ENCODE results near the gene CMTR1. TPM values are rescaled to one million over a fixed set of nuclear protein-coding genes. Genes with fewer than 3 reads are reported as not detected.
A peak's percentile ranks its signal among the peaks of the same experiment; 100 is the strongest.
"Not testable (repeated sequence)": the region's sequence is repeated elsewhere in the genome, so short reads cannot be mapped to it uniquely, and the experiment has no call there.

CMTR1 gene
- total RNA-seq, 2 experiments from 2014 or later: 71.7 to 74.2 TPM

DNA sequence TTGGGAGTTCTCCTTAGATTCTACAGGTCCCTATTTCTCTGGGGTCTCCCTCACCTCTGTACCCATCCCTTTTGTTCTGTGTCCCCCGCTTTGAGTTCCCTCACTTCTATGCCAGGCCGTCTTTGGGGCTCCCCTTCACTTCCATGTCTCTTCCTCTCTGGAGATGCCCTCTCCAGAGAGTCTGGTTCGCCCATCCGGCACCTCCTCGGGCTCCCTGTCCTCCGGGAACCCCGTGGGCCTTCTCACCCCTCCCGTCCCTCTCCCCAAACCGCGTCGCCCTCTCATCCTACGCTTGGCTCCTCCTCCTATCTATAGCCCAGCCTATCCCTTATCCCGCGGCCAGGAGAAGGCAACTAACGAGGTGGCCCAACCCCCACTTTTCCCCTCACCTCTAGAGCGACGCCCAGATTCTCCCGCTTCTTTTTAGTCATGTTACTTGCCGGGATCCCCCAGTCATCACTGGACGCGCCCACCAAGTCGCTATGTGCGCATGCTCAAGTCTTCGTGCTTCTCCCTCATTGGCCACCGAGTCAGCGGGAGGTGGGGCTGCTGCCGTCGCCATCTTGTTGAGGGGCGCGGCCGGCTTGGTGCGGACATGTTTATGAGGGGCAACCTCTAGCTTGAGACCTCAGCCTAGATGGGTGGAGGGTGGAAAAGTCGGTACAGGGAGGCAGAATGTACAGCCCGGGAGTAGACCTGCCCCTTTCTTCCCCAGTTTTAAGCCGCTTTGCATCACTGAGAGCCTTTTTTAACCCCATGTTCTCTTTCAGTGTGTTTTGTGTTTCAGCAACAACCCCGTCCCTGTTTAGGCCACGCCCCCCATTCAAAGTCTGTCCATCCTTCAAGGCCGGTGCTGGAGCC is 66.6 kb downstream of the CMTR1 start, which contains the start of gene CCDC167:
Gene CCDC167, minus strand, starts transcription at position 461 of the 861 bp plus-strand sequence. Its CDS starts 30 bp downstream, at position 431.
- ATAC-seq: peak; percentile 87
- Mint-ChIP-seq H3K27ac (peak within 1 kb of the TSS; percentile 98), H3K36me3 (ENCODE audit: low read depth) (peaks cover 15% of the 10 kb centered on the region), H3K4me1 (ENCODE audit: low read depth) (peaks cover 77% of the 10 kb centered on the region), H3K27me3 (ENCODE audit: low read depth) (no peaks in the 10 kb centered on the region), H3K9me3 (ENCODE audit: insufficient read depth) (no peaks in the 10 kb centered on the region), H3K4me3 (peak within 1 kb of the TSS; percentile 97)
- ChIA-PET CTCF (interaction anchor here (0.7 to 7.7 kb wide), 3 partner anchors 18 to 66 kb away, joined by 3 to 64 read pairs (median 5); no protein-coding TSS in a partner anchor), POLR2A (interaction anchor here (0.6 to 8.7 kb wide), 6 partner anchors 17 to 514 kb away, joined by 3 to 129 read pairs (median 4); partner anchors contain the start of genes CMTR1 and MTCH1)
- DNase-seq: peak; percentile 99

GRCh38 chr6:37500294-37500608 is 67.2 kb downstream of the CMTR1 start:
- no peaks in the 10 kb centered on the region for H3K27me3 Mint-ChIP-seq (ENCODE audit: low read depth)
- peaks cover 13% of the 10 kb centered on the region for H3K36me3 Mint-ChIP-seq (ENCODE audit: low read depth)
- peak overlapping the region; percentile 98 for H3K27ac Mint-ChIP-seq
- peaks cover 74% of the 10 kb centered on the region for H3K4me1 Mint-ChIP-seq (ENCODE audit: low read depth)
- ChIA-PET POLR2A (interaction anchor here (0.6 to 8.7 kb wide), 5 partner anchors 16 to 514 kb away, joined by 3 to 129 read pairs (median 4); partner anchors contain the start of genes CMTR1 and MTCH1), CTCF (interaction anchor here (0.7 to 7.7 kb wide), 4 partner anchors 17 to 926 kb away, joined by 3 to 64 read pairs (median 4); no protein-coding TSS in a partner anchor)
- ATAC-seq (no peak), DNase-seq (no peak)
- H3K4me3 Mint-ChIP-seq: peak overlapping the region; percentile 97
- H3K9me3 Mint-ChIP-seq (ENCODE audit: insufficient read depth): no peaks in the 10 kb centered on the region

DNA sequence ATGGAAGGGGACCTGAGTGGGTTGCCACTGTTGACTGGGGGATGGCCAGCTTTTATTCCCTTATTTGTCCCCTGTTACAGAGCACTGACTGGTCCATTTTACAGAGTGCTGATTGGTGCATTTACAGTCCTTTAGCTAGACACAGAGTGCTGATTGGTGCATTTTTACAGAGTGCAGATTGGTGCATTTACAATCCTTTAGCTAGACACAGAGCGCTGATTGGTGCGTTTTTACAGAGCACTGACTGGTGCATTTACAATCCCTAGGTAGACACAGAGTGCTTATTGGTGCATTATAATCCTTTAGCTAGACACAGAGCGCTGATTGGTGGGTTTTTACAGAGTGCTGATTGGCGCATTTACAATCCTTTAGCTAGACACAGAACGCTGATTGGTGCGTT is 67.9 kb downstream of the CMTR1 start:
- H3K27me3 Mint-ChIP-seq (ENCODE audit: low read depth); H3K4me3 Mint-ChIP-seq; ATAC-seq; DNase-seq; H3K27ac Mint-ChIP-seq; H3K9me3 Mint-ChIP-seq (ENCODE audit: insufficient read depth): not testable (repeated sequence)
- peaks cover 13% of the 10 kb centered on the region for H3K36me3 Mint-ChIP-seq (ENCODE audit: low read depth)
- ChIA-PET POLR2A (interaction anchor here (0.7 to 8.7 kb wide), 4 partner anchors 9 to 67 kb away, joined by 3 to 129 read pairs (median 12); partner anchors contain the start of gene CMTR1), CTCF (interaction anchor here (0.7 to 7.7 kb wide), 2 partner anchors 16 to 927 kb away, joined by 4 to 64 read pairs; no protein-coding TSS in a partner anchor)
- peaks cover 69% of the 10 kb centered on the region for H3K4me1 Mint-ChIP-seq (ENCODE audit: low read depth)

GRCh38 chr6:37501632-37502491 is 68.8 kb downstream of the CMTR1 start:
- peak overlapping the region; percentile 26 for H3K4me3 Mint-ChIP-seq

GRCh38 chr6:37502703-37503291 is 69.8 kb downstream of the CMTR1 start:
- ChIA-PET POLR2A (interaction anchor here (0.9 to 8.7 kb wide), 8 partner anchors 10 to 333 kb away, joined by 3 to 129 read pairs (median 6); partner anchors contain the start of genes CMTR1 and PIM1), CTCF (interaction anchor here (0.8 to 7.7 kb wide), 8 partner anchors 10 to 485 kb away, joined by 3 to 64 read pairs (median 6); no protein-coding TSS in a partner anchor)
- peak overlapping the region; percentile 92 for H3K27ac Mint-ChIP-seq
- ATAC-seq (peak; percentile 50), DNase-seq (peak; percentile 56)
- H3K36me3 Mint-ChIP-seq (ENCODE audit: low read depth): peaks cover 11% of the 10 kb centered on the region
- H3K27me3 Mint-ChIP-seq (ENCODE audit: low read depth): no peaks in the 10 kb centered on the region
- H3K9me3 Mint-ChIP-seq (ENCODE audit: insufficient read depth): no peaks in the 10 kb centered on the region
- H3K4me3 Mint-ChIP-seq: no peak overlapping the region
- peaks cover 65% of the 10 kb centered on the region for H3K4me1 Mint-ChIP-seq (ENCODE audit: low read depth)

More at GRCh38 chr6:37501632-37502491, 68.8 kb downstream of the CMTR1 start:
- peak; percentile 18 for ATAC-seq
- peak overlapping the region; percentile 92 for H3K27ac Mint-ChIP-seq
- peak; percentile 56 for DNase-seq
- H3K4me1 Mint-ChIP-seq (ENCODE audit: low read depth): peaks cover 66% of the 10 kb centered on the region
- H3K27me3 Mint-ChIP-seq (ENCODE audit: low read depth): no peaks in the 10 kb centered on the region
- CTCF ChIA-PET: interaction anchor here (0.8 to 7.7 kb wide), 9 partner anchors 9 to 484 kb away, joined by 3 to 64 read pairs (median 5); no protein-coding TSS in a partner anchor
- peaks cover 13% of the 10 kb centered on the region for H3K36me3 Mint-ChIP-seq (ENCODE audit: low read depth)
- no peaks in the 10 kb centered on the region for H3K9me3 Mint-ChIP-seq (ENCODE audit: insufficient read depth)
- POLR2A ChIA-PET: interaction anchor here (0.7 to 8.7 kb wide), 12 partner anchors 10 to 332 kb away, joined by 3 to 129 read pairs (median 4); partner anchors contain the start of genes CMTR1, PIM1, TBC1D22B and TMEM217

- Mint-ChIP-seq H3K27me3 (ENCODE audit: low read depth) (no peaks in the 10 kb centered on the region), H3K4me1 (ENCODE audit: low read depth) (peaks cover 65% of the 10 kb centered on the region), H3K36me3 (ENCODE audit: low read depth) (peaks cover 7% of the 10 kb centered on the region), H3K4me3 (no peak overlapping the region), H3K9me3 (ENCODE audit: insufficient read depth) (no peaks in the 10 kb centered on the region), H3K27ac (peak overlapping the region; percentile 92)
- no peak for DNase-seq
- no peak for ATAC-seq
- ChIA-PET POLR2A (interaction anchor here (3.2 to 8.7 kb wide), 2 partner anchors 13 to 70 kb away, joined by 13 to 129 read pairs; partner anchors contain the start of gene CMTR1), CTCF (interaction anchor here (1.5 to 7.7 kb wide), 4 partner anchors 11 to 485 kb away, joined by 3 to 64 read pairs (median 13); no protein-coding TSS in a partner anchor)
Measured at GRCh38 chr6:37503309-37503965, 70.4 kb downstream of the CMTR1 start.

- CTCF ChIA-PET: interaction anchor here (4.0 to 7.7 kb wide), 2 partner anchors 13 to 62 kb away, joined by 21 to 64 read pairs; no protein-coding TSS in a partner anchor
- POLR2A ChIA-PET: interaction anchor here (8.7 kb wide), 1 partner anchor 13 kb away, joined by 129 read pairs; no protein-coding TSS in a partner anchor
- no peaks in the 10 kb centered on the region for H3K9me3 Mint-ChIP-seq (ENCODE audit: insufficient read depth)
Measured at GRCh38 chr6:37504024-37504423, 71.0 kb downstream of the CMTR1 start.

DNA sequence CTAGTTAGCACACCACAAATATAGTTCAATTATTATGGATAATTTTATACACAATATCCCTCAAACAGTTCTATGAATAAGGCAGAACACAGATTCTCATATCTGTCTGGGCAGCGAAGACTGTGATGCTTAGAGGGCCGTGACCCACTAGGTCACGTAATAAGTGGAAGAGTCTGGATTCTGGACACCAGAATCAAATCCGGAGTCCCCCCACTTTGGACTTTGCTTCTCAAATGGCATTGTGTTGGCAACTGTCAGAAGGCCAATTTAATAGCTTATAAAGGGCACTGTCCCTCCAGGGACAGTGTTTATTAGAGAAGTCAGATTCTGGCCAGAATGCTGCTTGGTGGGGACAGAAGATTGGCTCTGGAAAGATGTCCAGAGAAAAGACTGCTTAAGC is 73.5 kb downstream of the CMTR1 start:
- H3K9me3 Mint-ChIP-seq (ENCODE audit: insufficient read depth): no peaks in the 10 kb centered on the region
- no peaks in the 10 kb centered on the region for H3K27me3 Mint-ChIP-seq (ENCODE audit: low read depth)
- ChIA-PET CTCF (interaction anchor here (7.7 kb wide), 1 partner anchor 11 kb away, joined by 64 read pairs; no protein-coding TSS in a partner anchor), POLR2A (interaction anchor here (8.7 kb wide), 1 partner anchor 10 kb away, joined by 129 read pairs; no protein-coding TSS in a partner anchor)
- ATAC-seq (no peak), DNase-seq (no peak)
- H3K4me3 Mint-ChIP-seq: no peak overlapping the region
- H3K4me1 Mint-ChIP-seq (ENCODE audit: low read depth): peaks cover 41% of the 10 kb centered on the region
- no peak overlapping the region for H3K27ac Mint-ChIP-seq
- no peaks in the 10 kb centered on the region for H3K36me3 Mint-ChIP-seq (ENCODE audit: low read depth)

More at GRCh38 chr6:37504024-37504423, 71.0 kb downstream of the CMTR1 start:
- Mint-ChIP-seq H3K36me3 (ENCODE audit: low read depth) (peaks cover 4% of the 10 kb centered on the region), H3K4me1 (ENCODE audit: low read depth) (peaks cover 62% of the 10 kb centered on the region), H3K4me3 (no peak overlapping the region), H3K27ac (no peak overlapping the region), H3K27me3 (ENCODE audit: low read depth) (no peaks in the 10 kb centered on the region)
- ATAC-seq (no peak), DNase-seq (no peak)

GRCh38 chr6:37507077-37507476 is 74.1 kb downstream of the CMTR1 start:
- Mint-ChIP-seq H3K4me3 (no peak overlapping the region), H3K27ac (peak overlapping the region; percentile 7), H3K4me1 (ENCODE audit: low read depth) (peaks cover 35% of the 10 kb centered on the region), H3K36me3 (ENCODE audit: low read depth) (no peaks in the 10 kb centered on the region), H3K9me3 (ENCODE audit: insufficient read depth) (no peaks in the 10 kb centered on the region), H3K27me3 (ENCODE audit: low read depth) (no peaks in the 10 kb centered on the region)
- POLR2A ChIA-PET: interaction anchor here (8.7 kb wide), 1 partner anchor 10 kb away, joined by 129 read pairs; no protein-coding TSS in a partner anchor
- DNase-seq (no peak), ATAC-seq (no peak)
- CTCF ChIA-PET: interaction anchor here (7.7 kb wide), 1 partner anchor 10 kb away, joined by 64 read pairs; no protein-coding TSS in a partner anchor

All from activated CD8-positive, alpha-beta T cell treated with anti-CD3 and anti-CD28 coated beads, Interleukin-2, amount 10 ng/mL, durations not matched to agents 7 days and 5 days (primary cell).